Panc1 (cell line): Measurements from ENCODE around the gene BMP8B. TPM values are rescaled to one million over a fixed set of nuclear protein-coding genes. Genes with fewer than 3 reads are reported as not detected.

Experiments
- ATAC-seq: fragments of 200-7000 bp; cut with Tn5 transposase; 2 replicates; pipeline ENCODE4 v1.9.1; 2020; ENCODE audit warnings: mild to moderate bottlenecking, moderate library complexity
- BruUV-seq: library from RNA; stranded (reverse); fragments of 400-500 nt; replicated peaks from 2 replicates; lab custom pipeline; 2021; lab: Mats Ljungman, UMichigan
- CTCF ChIA-PET: fragments of 300-600 bp; sonication (Branson Sonifier 250); formaldehyde crosslinking; loops from one replicate; lab custom pipeline; 2022; ENCODE audit warnings: antibody characterized with exemption; lab: Charles Lee
- POLR2A ChIA-PET: fragments of 300-600 bp; sonication (Branson Sonifier 250); formaldehyde crosslinking; loops from one replicate; lab custom pipeline; 2022; ENCODE audit warnings: antibody characterized with exemption; lab: Charles Lee
- DNase-seq: peaks from one replicate; pipeline ENCODE4 v3.0.0-alpha.2; 2010; ENCODE audit warnings: low read depth, low spot score
- H3K27ac ChIP-seq: 2 replicates; pipeline ENCODE4 v1.5.1; 2011; ENCODE audit warnings: mild to moderate bottlenecking, low read length, inconsistent platforms
- H3K27me3 ChIP-seq: fragments of 200-500 bp; sonication (Bioruptor generic); 2 replicates; pipeline ENCODE4 v1.6.0; 2014; ENCODE audit warnings: low read length, inconsistent platforms; ENCODE audit not compliant: control insufficient read depth, insufficient read depth
- H3K36me3 ChIP-seq: fragments of 200-500 bp; sonication (Bioruptor generic); 2 replicates; pipeline ENCODE4 v1.5.1; 2014; ENCODE audit warnings: inconsistent platforms, mild to moderate bottlenecking, low read length, moderate library complexity; ENCODE audit not compliant: control insufficient read depth, insufficient read depth
- H3K4me1 ChIP-seq: 2 replicates; pipeline ENCODE4 v1.5.1; 2011; ENCODE audit warnings: inconsistent platforms, mild to moderate bottlenecking, low read length, moderate library complexity; ENCODE audit not compliant: control insufficient read depth, insufficient read depth
- H3K4me3 ChIP-seq, 2 experiments: 2 replicates each; pipeline ENCODE4 v1.5.1; 2011 to 2012; ENCODE audit warnings: low read depth in 2 of 2, low read length in 2 of 2, mild to moderate bottlenecking in 2 of 2, inconsistent platforms in 1 of 2, moderate library complexity in 1 of 2
- H3K9me3 ChIP-seq: fragments of 200-500 bp; sonication (Bioruptor generic); 2 replicates; pipeline ENCODE4 v1.5.1; 2014; ENCODE audit warnings: low read depth, mild to moderate bottlenecking, inconsistent platforms, low read length, moderate library complexity; ENCODE audit not compliant: control insufficient read depth, insufficient read depth
- POLR2AphosphoS5 ChIP-seq: IDR thresholded peaks from 2 replicates; pipeline ENCODE4 v1.6.1; 2012; ENCODE audit warnings: mild to moderate bottlenecking, low read depth, low read length, moderate library complexity
- SIN3A ChIP-seq: IDR thresholded peaks from 2 replicates; pipeline ENCODE4 v1.6.1; 2012; ENCODE audit warnings: low read depth, mild to moderate bottlenecking, low read length, moderate library complexity, borderline replicate concordance; ENCODE audit not compliant: insufficient read depth
- TCF7L2 ChIP-seq: IDR thresholded peaks from 2 replicates; pipeline ENCODE4 v1.6.1; 2011; ENCODE audit warnings: mild to moderate bottlenecking, low read depth, low read length, inconsistent platforms
- in situ Hi-C: cut with HindIII; loops from 2 replicates; pipeline ENCODE4 v1.10.0; 2016; ENCODE audit warnings: low sequenced_read_pairs, low pct_unique_long_range_greater_than_20kb
- intact Hi-C: fragments of 100-400 bp; cut with micrococcal nuclease; formaldehyde crosslinking; loops from one replicate; pipeline ENCODE4 v1.10.0; 2022; ENCODE audit not compliant: unreplicated experiment
- total RNA-seq: library from RNA; stranded (reverse); gene quantifications from one replicate; pipeline ENCODE4 v1.2.1, GENCODE V29; 2021; ENCODE audit not compliant: unreplicated experiment
- TF ChIP-seq, protein P1 (sequence below): fragments of 450-650 bp; IDR thresholded peaks from 2 replicates; pipeline ENCODE4 v1.5.1; 2017; ENCODE audit warnings: mild to moderate bottlenecking
- TF ChIP-seq, protein P2 (sequence below), 2 experiments: IDR thresholded peaks; 2 replicates each; pipeline ENCODE4 v1.6.1; 2011 to 2012; ENCODE audit warnings: low read depth in 2 of 2, control low read depth in 1 of 2, low read length in 1 of 2, mild to moderate bottlenecking in 1 of 2, moderate library complexity in 1 of 2; ENCODE audit not compliant: insufficient read depth in 1 of 2

Gene BMP8B
- total RNA-seq, 1 experiment from 2014 or later = 3.7 TPM

DNA sequence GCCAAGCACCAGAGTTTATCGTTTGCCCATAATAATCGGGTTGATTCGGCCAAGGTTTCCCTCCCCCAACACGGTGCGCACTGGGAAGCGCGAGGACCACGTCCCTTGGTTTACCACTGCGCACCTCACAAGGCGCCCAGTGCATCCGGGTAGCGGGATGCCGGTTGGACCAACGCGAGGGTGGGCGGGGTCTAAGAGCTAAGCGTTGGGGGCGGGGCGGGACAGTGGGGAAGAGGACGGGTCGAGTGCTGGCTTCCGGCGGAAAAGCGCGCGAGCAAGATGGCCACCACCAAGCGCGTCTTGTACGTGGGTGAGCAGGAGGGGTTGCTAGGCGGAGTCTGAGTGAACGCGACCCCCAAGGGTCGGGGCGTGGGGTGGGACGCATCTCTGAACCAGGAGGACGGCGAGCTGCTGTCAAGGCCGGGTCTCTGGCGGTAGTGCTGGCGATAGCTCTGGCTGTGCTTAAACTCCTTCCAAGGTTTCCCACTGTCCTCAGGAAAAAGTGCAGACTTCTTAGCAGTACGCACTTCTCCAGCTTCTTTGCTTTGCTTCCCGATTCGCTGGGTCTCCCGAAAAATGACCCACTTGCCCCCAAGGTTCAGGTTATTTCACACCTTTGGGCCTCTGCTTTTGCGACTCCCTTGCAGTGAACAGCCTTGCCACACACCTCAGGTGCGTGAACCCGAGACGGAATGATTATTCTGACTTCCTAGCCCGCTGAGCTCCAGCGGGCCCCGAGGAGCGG is 49.9 kb downstream of the BMP8B start, which contains the start of gene PPIE:
PPIE (plus strand) TSS at position 261 of the 745 bp plus-strand sequence; CDS start at position 280, 19 bp downstream.
- ATAC-seq = peak; percentile 99
- Histone ChIP-seq H3K4me3 (peak within 1 kb of the TSS; percentile 84 to 93), H3K27ac (peak within 1 kb of the TSS; percentile 95), H3K9me3 (no peaks in the 10 kb centered on the region), H3K36me3 (peaks cover 6% of the 10 kb centered on the region), H3K27me3 (no peaks in the 10 kb centered on the region), H3K4me1 (peaks cover 5% of the 10 kb centered on the region)
- peak; percentile 61 for DNase-seq
- no TSS peak for BruUV-seq
- ChIA-PET POLR2A (interaction anchor here (0.5 to 0.7 kb wide), 10 partner anchors 11 to 301 kb away, joined by 3 to 9 read pairs (median 5); no protein-coding TSS in a partner anchor), CTCF (interaction anchor here (0.6 to 0.7 kb wide), 6 partner anchors 11 to 1614 kb away, joined by 3 to 6 read pairs (median 4); no protein-coding TSS in a partner anchor)
- intact Hi-C loops = no loop called here
- in situ Hi-C loops = no loop called here
- TF ChIP-seq TCF7L2 = no peak
- TF ChIP-seq SIN3A = peak; percentile 59; the same call in 1 of the 2 replicates
- TF ChIP-seq POLR2AphosphoS5 = peak; percentile 86
- TF ChIP-seq, protein P1, sequence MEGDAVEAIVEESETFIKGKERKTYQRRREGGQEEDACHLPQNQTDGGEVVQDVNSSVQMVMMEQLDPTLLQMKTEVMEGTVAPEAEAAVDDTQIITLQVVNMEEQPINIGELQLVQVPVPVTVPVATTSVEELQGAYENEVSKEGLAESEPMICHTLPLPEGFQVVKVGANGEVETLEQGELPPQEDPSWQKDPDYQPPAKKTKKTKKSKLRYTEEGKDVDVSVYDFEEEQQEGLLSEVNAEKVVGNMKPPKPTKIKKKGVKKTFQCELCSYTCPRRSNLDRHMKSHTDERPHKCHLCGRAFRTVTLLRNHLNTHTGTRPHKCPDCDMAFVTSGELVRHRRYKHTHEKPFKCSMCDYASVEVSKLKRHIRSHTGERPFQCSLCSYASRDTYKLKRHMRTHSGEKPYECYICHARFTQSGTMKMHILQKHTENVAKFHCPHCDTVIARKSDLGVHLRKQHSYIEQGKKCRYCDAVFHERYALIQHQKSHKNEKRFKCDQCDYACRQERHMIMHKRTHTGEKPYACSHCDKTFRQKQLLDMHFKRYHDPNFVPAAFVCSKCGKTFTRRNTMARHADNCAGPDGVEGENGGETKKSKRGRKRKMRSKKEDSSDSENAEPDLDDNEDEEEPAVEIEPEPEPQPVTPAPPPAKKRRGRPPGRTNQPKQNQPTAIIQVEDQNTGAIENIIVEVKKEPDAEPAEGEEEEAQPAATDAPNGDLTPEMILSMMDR = no peak
- TF ChIP-seq, protein P2, sequence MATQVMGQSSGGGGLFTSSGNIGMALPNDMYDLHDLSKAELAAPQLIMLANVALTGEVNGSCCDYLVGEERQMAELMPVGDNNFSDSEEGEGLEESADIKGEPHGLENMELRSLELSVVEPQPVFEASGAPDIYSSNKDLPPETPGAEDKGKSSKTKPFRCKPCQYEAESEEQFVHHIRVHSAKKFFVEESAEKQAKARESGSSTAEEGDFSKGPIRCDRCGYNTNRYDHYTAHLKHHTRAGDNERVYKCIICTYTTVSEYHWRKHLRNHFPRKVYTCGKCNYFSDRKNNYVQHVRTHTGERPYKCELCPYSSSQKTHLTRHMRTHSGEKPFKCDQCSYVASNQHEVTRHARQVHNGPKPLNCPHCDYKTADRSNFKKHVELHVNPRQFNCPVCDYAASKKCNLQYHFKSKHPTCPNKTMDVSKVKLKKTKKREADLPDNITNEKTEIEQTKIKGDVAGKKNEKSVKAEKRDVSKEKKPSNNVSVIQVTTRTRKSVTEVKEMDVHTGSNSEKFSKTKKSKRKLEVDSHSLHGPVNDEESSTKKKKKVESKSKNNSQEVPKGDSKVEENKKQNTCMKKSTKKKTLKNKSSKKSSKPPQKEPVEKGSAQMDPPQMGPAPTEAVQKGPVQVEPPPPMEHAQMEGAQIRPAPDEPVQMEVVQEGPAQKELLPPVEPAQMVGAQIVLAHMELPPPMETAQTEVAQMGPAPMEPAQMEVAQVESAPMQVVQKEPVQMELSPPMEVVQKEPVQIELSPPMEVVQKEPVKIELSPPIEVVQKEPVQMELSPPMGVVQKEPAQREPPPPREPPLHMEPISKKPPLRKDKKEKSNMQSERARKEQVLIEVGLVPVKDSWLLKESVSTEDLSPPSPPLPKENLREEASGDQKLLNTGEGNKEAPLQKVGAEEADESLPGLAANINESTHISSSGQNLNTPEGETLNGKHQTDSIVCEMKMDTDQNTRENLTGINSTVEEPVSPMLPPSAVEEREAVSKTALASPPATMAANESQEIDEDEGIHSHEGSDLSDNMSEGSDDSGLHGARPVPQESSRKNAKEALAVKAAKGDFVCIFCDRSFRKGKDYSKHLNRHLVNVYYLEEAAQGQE (IDR thresholded peaks at IDR 0.05; ENCODE audit: insufficient read depth in 1 of 2, low read depth in 2 of 2, low read length in 1 of 2) = peak in 1 of 2 experiments; percentile 62; a peak in 1 of 4 replicates

DNA sequence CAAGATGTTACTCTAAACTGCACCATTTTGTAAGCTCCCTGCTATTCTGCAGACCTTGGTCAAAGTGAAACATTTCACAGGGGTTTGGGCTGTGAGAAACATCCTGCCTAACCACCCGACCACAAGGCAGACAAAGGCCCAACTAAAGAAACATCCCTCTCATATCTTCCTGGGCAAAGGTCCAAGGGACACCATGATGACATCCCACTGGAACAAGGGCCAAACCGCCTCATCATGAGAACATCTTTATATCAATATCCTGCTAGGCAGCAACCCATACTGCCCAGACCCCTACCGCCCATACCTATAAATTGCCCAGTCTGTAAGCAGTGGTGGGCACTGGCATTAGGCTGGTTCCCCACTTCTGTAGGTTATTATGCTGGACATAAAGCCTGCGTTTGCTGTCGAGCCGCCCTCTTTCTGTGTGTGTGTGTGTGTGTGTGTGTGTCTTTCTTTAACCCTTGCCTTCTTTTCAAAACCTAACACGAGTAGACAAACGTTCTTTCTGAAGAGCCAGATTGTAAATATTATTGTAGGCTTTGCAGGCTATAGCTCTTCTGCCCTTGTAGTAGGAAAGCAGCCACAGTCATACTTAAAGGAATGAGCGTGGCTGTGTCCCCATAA is 51.0 kb downstream of the BMP8B start:
- Histone ChIP-seq H3K27ac (no peak overlapping the region; the same call in 1 of the 2 replicates), H3K4me3 (no peak overlapping the region), H3K4me1 (peaks cover 5% of the 10 kb centered on the region), H3K27me3 (no peaks in the 10 kb centered on the region), H3K36me3 (peaks cover 6% of the 10 kb centered on the region), H3K9me3 (no peaks in the 10 kb centered on the region)
- no TSS peak for BruUV-seq
- POLR2A ChIA-PET = interaction anchor here (0.7 kb wide), 1 partner anchor 50 kb away, joined by 3 read pairs; no protein-coding TSS in a partner anchor
- ATAC-seq (no peak), DNase-seq (no peak)
- intact Hi-C loops (no loop called here), in situ Hi-C loops (no loop called here)
- CTCF ChIA-PET = no interaction called here
- no peak for TF ChIP-seq SIN3A
- no peak for TF ChIP-seq TCF7L2
- TF ChIP-seq, protein P1 = no peak
- TF ChIP-seq, protein P2 (IDR thresholded peaks at IDR 0.05; ENCODE audit: insufficient read depth in 1 of 2, low read depth in 2 of 2, low read length in 1 of 2) = no peak
- no peak for TF ChIP-seq POLR2AphosphoS5
